Sciatic nerve (tissue), 2 donors: ENCODE results near the gene ADD3. TPM values are rescaled to one million over a fixed set of nuclear protein-coding genes. Genes with fewer than 3 reads are reported as not detected.

Experiments
- ATAC-seq: fragments of 200-7000 bp; cut with Tn5 transposase; one replicate; pipeline ENCODE4 v1.9.1; 2020; ENCODE audit warnings: mild to moderate bottlenecking, moderate library complexity
- DNase-seq: peaks from one replicate; pipeline ENCODE4 v3.0.0-alpha.2; 2020; ENCODE audit warnings: low spot score
- intact Hi-C: fragments of 100-400 bp; cut with DNase I; formaldehyde crosslinking; loops from one replicate; pipeline ENCODE4 v1.14.2; 2022
- total RNA-seq: library from RNA; stranded (reverse); fragmentation: NEBNext Ultra II Directional; extraction: Animal tissue kit (Norgen Biotek cat#: 25700); gene quantifications from one replicate; pipeline ENCODE4 v1.2.1, GENCODE V29; 2021
- donor health status: DM: no; HTN: no; CAD: no.
- donor health status: DM: no; HTN: no; CAD: no.

ADD3 gene
- total RNA-seq, 1 donor from 2014 or later = 321 TPM

DNA sequence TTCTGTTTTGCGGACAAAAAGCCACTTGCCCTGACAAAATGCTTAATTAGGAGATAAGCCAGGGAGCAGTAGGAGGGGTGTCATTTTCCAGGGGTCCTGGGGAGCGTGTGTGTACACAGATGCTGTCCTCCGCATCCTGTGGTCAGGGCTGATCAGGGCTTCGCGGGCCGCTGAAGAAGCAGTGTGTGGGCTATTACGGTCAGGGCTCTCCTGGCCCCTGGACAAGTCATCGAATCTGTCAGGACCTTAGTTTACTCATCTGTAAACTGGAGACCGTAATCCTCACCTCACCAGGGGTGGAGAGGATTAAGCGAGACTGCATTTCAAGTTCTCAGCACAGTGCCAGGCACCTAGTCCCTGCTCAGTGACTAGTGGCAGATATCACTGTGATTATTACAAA is 173.7 kb downstream of the ADD3 start:
- ATAC-seq (no peak), DNase-seq (no peak)
- intact Hi-C loops = no loop called here

DNA sequence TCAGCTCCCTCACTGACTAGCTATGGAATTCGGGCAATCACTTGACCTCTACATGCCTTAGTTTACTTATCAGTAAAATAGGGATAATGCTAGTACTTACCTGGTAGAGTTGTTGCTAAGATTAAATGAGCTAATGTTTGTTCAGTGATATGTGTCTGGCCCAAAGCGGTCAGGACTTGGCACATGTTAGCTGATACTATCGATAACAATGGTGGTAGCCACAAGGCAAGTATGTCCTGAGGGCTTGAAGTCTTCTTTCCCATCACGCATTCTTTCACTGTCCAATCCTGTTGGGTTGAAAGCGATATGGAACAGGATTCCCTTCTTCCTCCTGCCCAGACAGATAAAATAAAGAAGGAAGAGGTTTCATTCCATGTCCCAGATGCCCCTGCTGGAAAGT is 174.1 kb downstream of the ADD3 start:
- no peak for DNase-seq
- intact Hi-C loops = no loop called here
- ATAC-seq = no peak

DNA sequence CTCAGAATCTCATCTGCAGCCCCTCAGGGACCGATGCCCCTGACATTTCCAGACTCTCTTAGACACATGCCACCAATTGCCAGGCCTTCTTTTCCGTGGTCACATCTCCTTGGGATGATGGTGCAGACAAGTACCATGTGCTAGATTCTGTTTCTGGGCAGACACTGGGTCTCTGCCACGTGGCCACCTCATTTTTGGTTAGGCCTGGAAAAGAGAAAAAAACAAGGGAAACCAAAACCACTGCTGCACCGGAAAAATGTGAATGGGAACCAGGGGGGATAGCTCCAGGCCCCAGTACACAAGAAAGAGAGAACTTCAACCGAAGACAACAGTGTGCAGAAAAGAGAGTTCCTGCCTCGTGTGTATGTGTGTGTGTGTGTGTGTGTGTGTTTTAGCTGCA is 176.6 kb downstream of the ADD3 start:
- DNase-seq = no peak
- no peak for ATAC-seq
- intact Hi-C loops = no loop called here

Other genes with a start within 250 kb of the ADD3 start
- 60.6 TPM for gene XPNPEP1, start 84.5 kb upstream of the ADD3 start, total RNA-seq
- 72.2 TPM for gene MXI1, start 199.6 kb downstream of the ADD3 start, total RNA-seq